ENCODE measurements around the gene RTN4IP1.

The RTN4IP1 gene, protein sequence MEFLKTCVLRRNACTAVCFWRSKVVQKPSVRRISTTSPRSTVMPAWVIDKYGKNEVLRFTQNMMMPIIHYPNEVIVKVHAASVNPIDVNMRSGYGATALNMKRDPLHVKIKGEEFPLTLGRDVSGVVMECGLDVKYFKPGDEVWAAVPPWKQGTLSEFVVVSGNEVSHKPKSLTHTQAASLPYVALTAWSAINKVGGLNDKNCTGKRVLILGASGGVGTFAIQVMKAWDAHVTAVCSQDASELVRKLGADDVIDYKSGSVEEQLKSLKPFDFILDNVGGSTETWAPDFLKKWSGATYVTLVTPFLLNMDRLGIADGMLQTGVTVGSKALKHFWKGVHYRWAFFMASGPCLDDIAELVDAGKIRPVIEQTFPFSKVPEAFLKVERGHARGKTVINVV

DNA sequence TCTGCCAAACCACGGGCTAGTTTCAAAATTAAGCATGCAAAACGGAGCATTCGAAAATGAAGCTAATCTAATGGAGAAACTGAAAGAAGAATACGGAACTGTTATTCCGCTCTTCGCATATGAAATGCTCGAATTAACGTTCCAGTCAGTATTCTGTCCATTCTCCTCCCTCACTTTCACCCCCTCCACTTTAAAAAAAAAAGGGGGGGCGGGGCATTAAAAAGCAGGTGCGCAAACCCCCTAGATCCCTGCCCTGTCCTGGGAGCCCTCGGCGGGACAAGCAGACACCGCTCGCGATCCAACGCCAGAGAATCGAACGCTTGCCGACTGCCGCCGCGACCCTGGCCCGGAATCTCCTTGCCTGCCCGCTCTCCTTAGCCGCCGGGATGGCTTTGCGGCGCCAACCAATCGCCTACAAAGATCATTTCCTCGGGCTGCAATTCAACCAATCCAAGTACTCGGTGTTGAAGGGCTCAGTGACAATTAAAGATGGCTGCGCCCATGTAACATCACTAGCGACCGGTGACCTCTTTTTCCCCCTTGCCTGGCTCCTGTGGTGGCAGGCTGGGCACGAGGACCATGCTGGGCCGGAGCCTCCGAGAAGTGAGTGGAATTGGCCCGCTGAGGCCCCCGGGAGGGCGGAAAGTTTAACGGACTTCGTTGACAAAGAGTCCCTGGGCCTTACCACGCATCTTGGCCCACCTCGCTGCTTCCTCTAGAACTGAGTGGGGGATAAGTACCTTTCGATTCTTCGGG lies at the start of gene RTN4IP1, which contains the start of gene QRSL1:
RTN4IP1 (minus strand) TSS at position 396 of the 756 bp plus-strand sequence. CDS start 477 bp downstream, outside the sequence.
QRSL1 (plus strand) TSS at position 476 of the 756 bp plus-strand sequence; CDS start at position 580, 104 bp downstream.
- DNase-seq (ENCODE audit: low read depth in 2 of 2, low spot score in 1 of 2) = peak; percentile 60 to 64

DNA sequence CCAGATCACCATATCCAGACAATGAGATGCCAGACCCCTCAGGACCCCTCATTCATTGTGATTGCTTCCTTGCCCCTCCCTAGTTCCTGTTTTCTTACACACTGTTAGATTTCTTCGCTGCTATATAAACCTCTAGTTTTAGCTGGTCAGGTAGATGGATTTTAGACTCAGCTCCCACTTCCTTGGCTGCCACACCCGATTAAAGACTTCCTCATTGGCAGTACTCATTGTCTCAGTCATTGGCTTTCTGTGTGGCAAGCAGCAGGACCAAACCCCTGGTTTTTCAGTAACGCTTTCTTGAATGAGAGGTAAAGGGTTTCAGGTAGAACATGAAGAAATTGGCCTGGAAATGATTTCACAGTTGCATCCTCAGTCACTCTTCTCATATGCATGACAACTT lies 48.0 kb upstream of the RTN4IP1 start:
- DNase-seq (ENCODE audit: low read depth in 2 of 2, low spot score in 1 of 2) = no peak

DNA sequence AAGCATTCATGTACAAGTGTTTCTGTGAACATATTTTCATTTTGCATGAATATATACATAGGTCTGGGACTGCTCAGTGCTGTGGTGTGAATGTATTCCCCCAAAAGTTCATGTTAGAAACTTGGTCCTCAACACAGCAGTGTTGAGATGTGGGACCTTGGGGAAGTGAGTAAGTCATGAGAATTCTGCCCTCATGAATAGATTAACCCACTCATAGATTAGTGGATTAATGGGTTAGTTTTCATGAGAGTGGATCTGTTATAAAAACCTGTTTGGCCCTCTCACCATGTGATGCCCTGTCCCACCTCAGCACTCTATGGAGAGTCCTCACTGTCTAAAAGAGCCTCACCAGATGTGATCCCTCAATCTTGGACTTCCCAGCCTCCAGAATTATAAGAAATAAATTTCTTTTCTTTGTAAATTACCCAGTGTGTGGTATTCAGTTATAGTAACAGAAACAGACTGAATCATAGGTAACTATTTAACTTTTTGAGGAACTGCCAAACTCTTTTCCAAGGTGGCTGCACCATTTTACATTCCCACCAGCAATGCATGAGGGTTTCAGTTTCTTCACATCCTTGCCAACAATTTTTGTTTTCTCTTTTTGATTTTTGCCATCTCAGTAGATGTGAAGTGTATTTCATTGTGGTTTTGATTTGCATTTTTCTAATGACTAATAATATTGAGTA lies 45.4 kb upstream of the RTN4IP1 start:
- no peak for DNase-seq (ENCODE audit: low read depth in 2 of 2, low spot score in 1 of 2)

DNA sequence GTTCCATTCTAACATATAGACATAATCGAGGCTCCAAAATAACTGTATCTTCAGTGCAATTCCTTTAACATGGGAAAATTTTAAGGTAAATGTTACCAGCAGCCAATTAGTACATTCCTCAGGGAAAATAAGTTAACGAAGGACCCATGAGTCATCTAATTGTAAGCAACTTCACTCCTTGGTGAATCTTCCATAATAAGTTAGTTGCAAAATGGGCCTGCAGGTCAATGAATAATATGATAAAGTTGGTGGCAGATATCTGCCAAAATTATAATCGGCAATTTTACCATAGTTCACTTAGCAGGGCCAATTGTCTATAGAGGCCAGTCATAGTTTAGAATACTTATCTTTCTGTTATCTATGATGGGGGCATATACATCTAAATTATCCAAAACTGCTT lies 42.4 kb upstream of the RTN4IP1 start:
- DNase-seq (ENCODE audit: low read depth in 2 of 2, low spot score in 1 of 2) = no peak

DNA sequence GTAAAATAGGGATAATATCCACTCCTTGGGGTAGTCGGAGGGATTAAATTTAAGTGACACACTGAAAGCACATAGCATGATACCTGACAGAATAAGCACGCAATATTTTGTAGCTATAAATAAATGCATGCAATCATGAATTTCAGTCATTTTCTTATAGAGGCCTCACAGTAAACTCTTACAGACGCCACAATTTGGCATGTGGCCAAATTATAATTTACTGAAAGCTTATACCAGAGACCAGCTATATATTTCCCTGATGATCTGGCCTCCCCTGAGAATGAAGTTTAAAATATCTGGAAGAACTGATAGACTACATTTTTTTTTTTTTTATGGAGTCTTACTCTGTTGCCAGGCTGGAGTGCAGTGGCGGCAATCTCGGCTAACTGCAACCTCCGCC lies 40.9 kb upstream of the RTN4IP1 start:
- no peak for DNase-seq (ENCODE audit: low read depth in 2 of 2, low spot score in 1 of 2)

DNA sequence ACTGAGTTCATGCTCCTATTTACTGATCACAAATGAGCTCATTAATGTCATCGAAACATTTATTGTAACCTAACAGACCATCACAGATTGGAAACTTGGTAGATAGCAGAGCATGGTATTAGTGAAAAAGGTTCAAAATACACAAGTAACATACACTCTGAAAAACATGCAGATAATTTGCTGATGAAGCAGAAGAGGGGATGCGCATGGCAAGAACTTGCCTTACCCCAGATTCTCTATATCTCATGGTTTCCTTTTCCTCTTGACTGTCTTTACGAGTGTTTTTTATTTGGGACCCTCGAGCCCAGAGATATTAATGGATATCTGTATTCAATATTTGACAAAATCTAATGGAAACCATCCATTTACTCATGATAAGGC lies 37.7 kb upstream of the RTN4IP1 start:
- no peak for DNase-seq (ENCODE audit: low read depth in 2 of 2, low spot score in 1 of 2)

DNA sequence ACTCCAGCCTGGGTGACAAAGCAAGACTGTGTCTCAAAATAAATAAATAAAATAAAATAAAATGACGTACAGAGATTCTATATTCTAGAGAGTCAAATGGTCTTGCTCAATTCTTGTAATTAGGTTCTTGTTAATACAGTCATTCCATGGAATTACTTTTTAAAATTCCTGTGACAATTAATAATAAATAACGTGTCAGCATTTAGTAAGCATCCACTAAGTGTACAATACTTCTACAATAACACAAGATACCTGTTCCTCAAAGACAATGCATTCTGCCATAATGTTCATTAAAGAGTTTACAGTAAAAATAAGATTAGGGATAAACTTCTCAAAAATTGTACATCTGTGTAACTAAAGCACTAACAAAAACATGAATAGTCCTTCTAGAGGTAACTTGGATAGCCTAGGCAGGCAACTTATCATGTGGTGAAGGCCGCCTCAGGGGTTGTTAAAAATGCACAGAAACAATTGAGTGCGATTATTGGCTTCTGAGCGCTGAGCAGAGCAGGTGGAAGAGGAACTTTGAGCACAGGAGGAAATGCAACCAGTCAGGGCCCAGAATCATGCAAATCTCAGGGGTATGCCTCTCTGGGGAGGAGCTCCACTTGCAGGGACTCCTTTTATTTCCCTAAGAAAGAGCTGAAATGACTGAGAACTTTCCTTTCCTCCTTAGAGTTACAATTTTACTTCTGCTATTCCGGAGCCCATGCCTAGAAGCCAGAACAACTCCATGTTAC lies 37.2 kb upstream of the RTN4IP1 start:
- no peak for DNase-seq (ENCODE audit: low read depth in 2 of 2, low spot score in 1 of 2)

DNA sequence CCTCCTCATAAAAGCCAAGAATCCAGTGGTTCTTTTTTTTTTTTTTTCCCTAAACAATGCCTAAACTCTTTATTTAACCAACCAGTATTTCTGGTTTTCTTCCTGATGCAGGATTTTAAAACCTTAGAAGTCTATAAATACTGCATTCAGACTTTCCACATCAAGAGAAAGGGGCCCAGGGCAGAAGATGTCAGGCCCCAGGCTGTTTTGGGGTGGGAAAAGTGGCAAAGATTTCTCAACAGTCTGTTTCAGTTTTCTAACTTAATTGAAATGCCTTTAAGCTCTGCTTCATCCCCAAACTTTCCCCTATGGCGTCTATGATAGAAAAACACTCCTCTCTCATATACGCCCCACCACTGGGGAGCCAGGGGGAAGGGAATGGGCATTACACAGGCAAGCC lies 33.2 kb upstream of the RTN4IP1 start:
- DNase-seq (ENCODE audit: low read depth in 2 of 2, low spot score in 1 of 2) = no peak

DNA sequence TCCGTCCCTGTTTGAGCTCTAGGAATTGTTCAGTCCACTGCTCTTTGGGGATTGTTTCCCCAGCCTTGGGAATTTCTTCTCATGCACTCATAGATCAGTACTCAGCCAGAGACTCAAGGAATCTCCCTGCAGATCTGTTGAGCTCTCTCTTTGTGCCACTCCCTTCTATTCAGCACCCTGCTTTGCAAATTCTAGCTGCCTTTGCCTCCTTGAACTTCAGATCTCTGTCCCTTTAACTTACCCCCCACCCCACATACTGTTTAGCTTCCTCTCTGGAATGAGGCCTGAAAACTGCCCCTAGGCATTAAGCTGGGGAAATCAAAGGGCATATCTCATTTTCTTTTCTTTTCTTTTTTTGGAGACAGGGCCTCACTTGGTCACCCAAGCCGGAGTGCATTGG lies 30.6 kb upstream of the RTN4IP1 start:
- no peak for DNase-seq (ENCODE audit: low read depth in 2 of 2, low spot score in 1 of 2)

DNA sequence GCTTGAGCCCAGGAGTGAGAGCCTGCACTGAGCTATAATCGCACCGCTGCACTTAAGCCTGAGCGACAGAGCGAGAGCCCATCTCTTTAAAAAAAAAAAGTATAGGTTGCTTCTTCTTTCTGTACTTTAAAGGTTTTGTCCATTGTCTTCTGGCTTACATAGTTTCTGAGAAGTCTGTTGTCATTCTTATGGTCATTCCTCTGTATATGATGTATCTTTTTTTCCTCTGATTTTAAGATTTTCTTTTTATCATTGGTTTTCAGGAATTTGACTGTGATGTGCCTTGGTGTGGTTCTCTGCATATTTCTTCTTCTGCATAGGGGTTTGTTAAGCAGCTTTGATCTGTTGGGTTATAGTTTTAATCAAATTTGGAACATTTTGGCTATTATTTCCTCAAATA lies 29.2 kb upstream of the RTN4IP1 start:
- no peak for DNase-seq (ENCODE audit: low read depth in 2 of 2, low spot score in 1 of 2)

DNA sequence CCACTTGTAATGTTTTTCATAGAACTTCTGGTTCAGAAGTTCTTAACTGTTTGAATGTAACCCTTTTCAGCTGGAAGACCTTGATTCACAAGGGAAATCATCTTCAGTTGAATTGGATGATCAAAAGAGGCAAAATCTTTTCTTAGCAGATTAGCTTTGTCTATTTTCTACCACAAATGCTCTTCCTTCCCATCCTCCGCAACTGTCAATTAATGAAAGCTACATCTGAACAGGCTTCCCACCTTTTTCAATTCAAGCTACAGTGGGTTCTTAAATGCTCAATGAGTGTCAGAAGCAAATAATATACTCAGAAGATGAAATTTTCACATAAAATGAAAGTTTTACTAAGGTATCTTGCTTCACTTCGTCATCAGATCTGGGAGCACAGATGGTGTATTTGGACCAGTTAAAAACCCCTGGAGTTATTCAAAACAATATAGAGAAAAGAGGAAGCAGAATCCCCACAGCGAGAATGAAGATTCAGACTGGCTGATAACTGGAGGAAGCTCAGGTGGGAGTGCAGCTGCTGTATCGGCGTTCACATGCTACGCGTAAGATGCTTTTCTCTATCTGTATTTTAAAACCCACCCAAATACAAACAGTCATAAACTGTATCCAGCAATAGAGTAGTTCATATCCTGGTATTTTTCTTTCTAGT lies 19.5 kb upstream of the RTN4IP1 start:
- DNase-seq (ENCODE audit: low read depth in 2 of 2, low spot score in 1 of 2) = no peak

DNA sequence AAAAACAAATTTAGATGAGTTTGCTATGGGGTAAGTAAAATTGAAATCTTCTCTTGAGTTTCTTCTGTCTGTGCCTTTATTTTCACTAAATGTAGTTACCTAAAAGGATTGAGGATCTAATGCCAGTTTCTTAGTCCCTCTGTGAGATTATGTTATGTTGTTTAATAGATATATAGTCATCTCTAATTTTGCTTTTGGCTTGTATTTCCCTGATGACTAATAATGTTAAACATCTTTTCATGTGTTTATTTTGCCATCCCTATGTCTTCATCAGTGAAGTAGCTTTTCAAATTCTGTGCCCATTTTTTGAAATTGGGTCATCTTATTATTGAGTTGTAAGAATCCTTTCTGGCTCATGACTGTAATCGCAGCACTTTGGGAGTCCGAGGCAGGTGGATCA lies 13.8 kb upstream of the RTN4IP1 start:
- no peak for DNase-seq (ENCODE audit: low read depth in 2 of 2, low spot score in 1 of 2)

DNA sequence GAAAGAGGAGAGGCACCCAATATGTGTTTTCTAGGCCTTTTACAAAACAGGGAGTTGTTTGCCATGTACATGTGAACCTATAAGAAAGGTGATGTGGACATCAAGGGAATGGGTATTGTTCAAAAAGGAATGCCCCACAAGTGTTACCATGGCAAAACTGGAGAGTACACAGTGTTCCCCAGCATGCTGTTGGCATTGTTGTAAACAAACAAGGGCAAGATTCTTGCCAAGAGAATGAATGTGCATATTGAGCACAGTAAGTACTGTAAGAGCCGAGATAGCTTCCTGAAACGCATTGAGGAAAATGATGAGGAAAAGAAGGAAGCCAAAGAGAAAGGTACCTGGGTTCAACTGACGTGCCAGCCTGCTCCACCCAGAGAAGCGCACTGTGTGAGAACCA lies 13.2 kb upstream of the RTN4IP1 start:
- DNase-seq (ENCODE audit: low read depth in 2 of 2, low spot score in 1 of 2) = no peak

DNA sequence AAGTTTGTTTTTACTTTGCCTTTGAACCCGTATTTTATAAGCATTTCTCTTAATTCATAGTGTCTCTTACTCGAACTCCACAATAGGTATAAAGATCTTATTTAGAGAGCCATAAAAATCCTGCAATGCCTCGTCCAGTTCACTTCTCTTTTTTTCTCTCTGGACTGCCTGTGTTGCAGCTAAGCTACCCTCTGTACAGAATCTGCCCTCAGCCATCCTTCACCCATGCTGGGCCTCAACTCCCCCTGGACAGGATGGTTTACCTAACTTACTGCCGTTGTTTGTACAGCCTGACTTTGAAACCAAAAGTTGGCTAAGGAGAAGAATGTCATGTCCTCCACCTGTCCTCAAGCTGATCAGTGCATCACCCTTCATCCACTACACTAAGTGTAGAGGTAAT lies 10.5 kb upstream of the RTN4IP1 start:
- no peak for DNase-seq (ENCODE audit: low read depth in 2 of 2, low spot score in 1 of 2)

DNA sequence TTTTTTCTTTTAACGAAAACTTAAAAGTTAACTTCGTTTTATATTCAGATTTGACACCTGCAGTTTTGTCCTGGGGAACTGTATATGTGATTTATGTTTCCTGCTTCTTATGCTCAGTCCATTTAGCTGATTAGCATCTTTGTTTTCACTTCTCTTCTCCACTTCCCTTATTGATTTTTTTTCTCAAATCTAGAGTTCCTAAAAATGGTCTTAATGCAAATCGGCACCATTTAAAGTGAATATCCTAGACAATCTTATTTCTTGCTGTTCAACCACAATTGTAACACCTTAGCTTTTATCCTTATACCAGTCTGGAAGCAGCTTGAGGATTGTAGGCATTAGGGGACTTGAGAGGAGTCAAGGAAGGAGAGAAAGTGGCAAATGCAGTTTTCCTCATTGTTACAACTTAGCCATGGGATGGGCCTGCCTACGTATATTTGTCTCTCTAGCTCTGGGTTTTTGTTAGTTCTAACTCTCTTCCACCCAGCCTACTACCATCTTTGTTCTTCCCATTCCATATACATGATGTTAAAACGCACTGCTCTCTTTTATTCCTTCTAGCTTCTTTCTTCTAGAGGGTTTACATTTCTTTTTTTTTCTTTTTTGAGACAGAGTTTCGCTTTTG lies 8.5 kb upstream of the RTN4IP1 start:
- DNase-seq (ENCODE audit: low read depth in 2 of 2, low spot score in 1 of 2) = no peak

DNA sequence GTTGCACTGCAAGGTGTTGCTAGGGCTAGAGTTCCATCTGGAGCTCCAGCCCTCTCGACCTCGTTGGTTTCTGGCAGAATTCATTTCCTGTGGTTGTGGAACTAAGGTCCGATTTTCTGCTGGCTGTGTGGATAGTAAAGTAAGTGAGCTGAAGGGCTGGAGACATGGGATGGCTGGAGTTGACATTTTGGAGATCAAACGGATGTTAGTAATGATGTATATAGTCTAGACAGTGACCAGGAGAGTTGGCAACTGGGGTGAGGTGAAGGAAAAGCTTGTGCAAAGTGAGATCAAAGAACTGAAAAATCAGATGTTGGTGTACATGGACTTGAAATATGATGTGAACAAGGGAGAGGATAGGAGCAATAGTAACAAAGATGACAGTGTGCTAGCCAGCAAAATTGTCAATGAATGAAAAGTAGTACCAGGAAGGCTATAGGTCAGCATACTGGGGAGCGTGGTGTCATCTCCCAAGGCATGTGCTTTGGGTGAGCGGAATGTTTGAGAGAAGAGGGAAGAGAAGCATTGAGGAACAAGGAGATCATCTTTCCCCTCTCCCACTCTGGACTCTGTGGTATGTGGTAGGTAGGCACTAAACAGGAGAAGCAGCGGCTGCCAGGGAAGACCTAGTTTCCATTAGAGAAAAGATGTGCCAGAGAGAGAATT lies 7.9 kb upstream of the RTN4IP1 start:
- no peak for DNase-seq (ENCODE audit: low read depth in 2 of 2, low spot score in 1 of 2)

DNA sequence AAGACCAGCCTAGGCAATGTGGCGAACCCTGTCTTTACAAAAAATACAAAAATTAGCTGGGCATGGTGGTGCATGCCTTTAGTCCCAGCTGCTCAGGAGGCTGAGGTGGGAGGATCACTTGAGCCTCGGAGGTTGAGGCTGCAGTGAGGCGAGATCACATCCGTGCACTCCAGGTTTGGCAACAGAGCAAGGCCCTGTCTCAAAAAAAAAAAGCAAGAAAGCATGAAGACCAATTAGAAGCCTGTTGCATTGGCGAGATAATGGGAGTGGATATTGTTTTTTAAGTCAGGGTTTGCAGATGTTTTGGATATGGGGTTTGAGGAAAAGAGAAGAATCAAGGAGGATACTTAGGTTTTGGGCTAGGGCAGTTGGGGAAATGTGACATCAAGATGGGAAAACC lies 5.3 kb upstream of the RTN4IP1 start:
- DNase-seq (ENCODE audit: low read depth in 2 of 2, low spot score in 1 of 2) = no peak

DNA sequence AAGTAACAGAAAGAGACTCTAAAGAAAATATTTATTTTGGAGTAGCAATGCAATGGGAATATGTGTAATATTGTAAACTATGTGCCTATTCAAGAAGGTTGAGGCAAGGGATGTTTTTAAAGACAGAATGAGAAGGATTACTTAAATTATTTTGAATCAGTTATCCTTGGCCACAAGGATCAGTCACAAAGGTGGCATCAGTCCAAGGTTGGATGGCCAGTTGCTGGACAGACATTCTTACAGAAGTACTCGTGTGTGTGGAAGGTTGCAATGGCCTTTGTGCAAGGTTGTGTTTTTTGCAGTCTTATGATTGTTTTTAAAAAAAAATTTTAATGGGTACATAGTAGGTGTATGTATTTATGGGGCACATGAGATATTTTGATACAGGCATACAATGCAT lies 2.0 kb upstream of the RTN4IP1 start:
- DNase-seq (ENCODE audit: low read depth in 2 of 2, low spot score in 1 of 2) = no peak

DNA sequence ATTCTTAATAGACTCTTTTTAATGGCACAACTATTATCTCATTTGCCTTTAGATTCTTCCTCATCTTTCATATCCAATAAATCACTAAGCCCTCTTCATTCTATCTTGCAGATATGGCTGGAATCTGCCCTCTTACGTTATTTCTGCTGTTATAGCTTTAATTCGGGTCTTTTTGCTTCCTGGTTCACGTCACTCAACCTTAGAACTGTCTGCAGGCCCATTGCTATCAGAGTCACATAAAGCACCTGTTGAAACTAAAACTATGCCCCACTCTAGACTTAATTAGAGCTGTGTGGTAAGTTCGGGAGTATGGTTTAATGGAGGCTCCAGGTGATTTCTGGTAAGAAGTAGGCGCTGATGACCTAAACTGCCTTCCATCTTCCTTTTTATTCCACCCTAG lies 1.1 kb upstream of the RTN4IP1 start:
- no peak for DNase-seq (ENCODE audit: low read depth in 2 of 2, low spot score in 1 of 2)

DNA sequence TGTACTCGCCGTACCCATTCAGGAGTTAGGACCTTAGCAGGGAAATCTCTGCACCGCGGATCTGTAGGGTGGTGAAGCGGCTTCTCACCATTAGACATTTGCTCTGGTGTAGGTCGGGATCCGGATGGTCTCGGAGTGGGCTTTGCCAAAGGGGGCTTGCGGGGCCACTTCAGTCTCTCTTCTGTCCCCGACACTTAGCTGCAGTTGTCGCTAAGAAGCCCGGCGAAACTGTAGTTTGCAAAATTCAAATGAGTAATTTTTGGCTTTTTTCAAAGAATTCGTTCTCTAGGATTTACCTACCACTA lies 513 bp upstream of the RTN4IP1 start:
- DNase-seq (ENCODE audit: low read depth in 2 of 2, low spot score in 1 of 2) = no peak

Measured in stimulated activated CD8-positive, alpha-beta memory T cell treated with anti-CD3 and anti-CD28 coated beads, Interleukin-4, amount 100 ng/mL, for 4 hours (primary cell).